Glomerular visceral epithelial cell (primary cell): ENCODE measurements around the gene RFTN1.

Source experiments
- DNase-seq: peaks from one replicate; pipeline ENCODE4 v3.0.0-alpha.2; 2016; ENCODE audit errors: extremely low spot score

Gene RFTN1

DNA sequence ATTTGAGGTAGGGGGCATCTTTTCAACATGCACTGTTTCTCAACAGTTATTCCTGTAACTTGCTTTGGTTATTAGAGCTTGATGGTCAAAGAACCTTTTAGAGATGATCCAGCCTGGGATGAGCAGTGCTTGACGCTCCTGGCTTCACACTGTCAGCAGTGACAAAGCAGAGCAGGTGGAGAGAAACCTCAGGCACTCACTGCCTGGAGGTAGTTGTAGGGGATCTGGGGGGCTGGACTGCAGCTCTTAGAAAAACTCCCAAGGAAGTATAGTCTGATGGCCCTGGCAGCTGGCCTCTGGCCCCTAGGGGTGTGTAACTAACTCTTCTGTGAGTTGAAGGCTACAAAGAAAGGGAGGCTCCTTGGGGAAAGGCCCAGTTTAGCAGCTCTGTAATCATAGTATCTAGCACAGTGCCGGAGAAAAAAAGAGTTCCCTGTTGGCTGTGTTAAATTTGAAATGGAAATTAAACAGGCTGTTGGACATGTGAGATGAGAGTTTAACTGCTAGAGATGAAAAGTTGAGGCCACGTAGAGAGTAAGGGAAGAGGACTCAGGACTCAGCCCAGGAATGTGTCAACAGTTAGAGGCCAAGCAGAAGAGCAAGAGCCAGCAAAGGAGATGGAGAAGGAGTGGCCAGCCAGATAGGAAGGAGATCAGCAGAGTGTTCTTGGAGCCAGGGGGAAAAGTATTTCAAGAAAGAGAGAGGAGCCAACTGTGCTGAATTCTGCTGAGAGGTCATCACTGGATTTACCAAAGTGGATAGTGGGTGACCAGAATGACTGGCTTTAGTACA, 234.3 kb downstream of the RFTN1 start:
- no peak for DNase-seq

- no peak for DNase-seq
Measured at GRCh38 chr3:16277471-16277870, 236.0 kb downstream of the RFTN1 start.

DNA sequence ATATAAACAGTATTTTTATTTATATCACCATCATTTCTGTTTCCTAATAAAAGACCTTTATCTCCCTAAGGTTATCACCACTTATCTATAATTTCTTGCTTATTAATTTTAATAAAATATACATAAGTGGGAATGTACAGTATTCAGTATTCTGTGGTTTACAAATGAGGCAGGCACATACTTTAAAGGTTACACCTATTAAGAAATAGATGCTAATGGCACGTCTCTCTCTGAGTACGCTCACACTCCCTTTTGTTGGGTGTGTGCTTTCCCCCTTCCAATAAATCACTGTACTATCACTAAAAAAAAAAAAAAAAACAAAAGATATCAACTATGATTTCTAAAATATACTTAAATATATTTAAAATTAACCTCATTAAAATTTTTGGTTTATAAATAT, 239.6 kb downstream of the RFTN1 start:
- no peak for DNase-seq

DNA sequence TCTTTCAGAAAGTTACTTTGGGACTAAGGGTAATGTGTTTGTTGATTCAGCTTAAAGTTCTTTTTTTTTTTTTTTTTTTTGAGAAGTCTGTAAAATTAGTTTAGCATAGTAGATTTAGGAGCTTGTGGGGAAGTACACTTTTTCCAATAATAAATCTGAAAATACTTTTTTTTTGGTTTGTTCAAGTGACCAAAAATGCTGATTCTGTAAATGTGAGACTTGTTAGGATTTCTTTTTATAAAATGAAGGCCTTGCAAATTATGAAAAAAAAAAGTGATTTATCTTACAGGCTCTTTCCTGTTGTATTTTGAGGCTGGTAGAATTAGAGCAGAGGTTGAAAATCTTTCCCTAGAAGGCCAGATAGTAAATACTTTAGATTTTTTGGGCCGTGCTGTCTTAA, 240.9 kb downstream of the RFTN1 start:
- no peak for DNase-seq

DNA sequence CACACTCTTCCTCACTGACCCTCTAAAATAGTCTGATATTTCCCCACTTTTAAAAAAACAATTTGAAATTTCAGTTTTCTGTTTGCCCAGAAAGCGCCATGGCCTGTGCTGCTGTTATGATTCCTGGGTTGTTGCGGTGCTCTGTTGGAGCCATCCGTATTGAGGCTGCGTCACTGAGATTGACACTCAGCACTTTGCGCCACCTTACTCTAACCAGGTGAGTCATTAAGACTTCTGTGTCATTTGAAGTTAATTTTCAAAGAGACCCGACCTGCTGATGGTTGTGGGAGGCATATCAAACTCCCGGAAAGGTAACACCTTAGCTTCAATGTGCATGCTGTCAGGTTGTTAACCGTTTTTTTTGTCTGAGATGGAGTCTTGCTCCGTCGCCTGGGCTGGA, 242.6 kb downstream of the RFTN1 start:
- no peak for DNase-seq

GRCh38 chr3:16266714-16267113, 246.8 kb downstream of the RFTN1 start:
- no peak for DNase-seq
